D721Med (cell line): Measurements from ENCODE around the gene ATP8A2.
A peak's percentile ranks its signal among the peaks of the same experiment; 100 is the strongest.

Source experiments
- DNase-seq: peaks from one replicate; pipeline ENCODE4 v3.0.0; 2011; ENCODE audit warnings: low spot score; ENCODE audit not compliant: insufficient read length
- FAIRE-seq: peaks from 2 replicates; lab custom pipeline; 2011; peaks lifted over from hg19 to GRCh38; lab: Jason Lieb, UNC
- TF ChIP-seq, protein P1 (sequence below): IDR thresholded peaks from 2 replicates; pipeline ENCODE4 v1.5.1; 2012; ENCODE audit warnings: mild to moderate bottlenecking, control low read depth; ENCODE audit not compliant: insufficient read depth; ENCODE audit errors: missing control alignments

ATP8A2 gene

DNA sequence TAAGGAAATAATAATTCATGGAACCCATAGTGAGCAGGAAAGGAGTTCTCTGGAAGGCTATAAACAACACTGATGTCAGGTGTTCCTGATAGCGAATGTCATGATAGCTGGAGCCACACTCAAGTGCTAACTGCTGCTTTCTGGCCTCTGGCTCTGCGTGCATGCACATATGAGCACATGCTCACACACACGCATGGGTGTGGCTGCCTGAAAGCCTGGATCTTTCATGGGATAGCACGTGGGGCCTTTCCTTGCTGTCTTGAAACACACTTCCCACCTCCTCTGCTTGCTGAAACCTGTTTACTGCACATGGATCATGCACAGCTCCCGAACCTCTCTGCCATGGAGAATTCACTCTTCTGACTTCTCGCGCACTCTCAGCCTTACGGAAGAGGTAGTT, 207.4 kb downstream of the ATP8A2 start:
- FAIRE-seq = no peak
- DNase-seq = no peak
- TF ChIP-seq, protein P1, sequence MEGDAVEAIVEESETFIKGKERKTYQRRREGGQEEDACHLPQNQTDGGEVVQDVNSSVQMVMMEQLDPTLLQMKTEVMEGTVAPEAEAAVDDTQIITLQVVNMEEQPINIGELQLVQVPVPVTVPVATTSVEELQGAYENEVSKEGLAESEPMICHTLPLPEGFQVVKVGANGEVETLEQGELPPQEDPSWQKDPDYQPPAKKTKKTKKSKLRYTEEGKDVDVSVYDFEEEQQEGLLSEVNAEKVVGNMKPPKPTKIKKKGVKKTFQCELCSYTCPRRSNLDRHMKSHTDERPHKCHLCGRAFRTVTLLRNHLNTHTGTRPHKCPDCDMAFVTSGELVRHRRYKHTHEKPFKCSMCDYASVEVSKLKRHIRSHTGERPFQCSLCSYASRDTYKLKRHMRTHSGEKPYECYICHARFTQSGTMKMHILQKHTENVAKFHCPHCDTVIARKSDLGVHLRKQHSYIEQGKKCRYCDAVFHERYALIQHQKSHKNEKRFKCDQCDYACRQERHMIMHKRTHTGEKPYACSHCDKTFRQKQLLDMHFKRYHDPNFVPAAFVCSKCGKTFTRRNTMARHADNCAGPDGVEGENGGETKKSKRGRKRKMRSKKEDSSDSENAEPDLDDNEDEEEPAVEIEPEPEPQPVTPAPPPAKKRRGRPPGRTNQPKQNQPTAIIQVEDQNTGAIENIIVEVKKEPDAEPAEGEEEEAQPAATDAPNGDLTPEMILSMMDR = no peak

DNA sequence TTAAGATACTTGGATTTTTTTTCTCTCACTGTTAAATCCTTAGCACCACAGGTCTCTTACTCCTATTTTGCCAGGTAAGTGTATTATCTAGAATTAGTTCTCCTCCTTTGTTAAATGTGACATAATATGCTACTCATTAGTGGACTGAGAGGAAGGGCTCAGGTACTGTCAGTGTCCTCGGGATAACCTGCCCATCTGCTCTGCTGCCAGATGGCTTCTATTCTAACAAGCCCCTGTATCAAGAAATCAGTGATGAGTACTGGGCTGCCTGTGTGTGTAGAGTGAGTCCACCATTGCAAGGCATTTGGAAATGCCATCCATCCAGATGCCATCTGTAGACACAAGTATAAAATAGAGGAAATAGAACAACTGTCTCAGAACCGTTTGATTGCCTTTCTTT, 209.6 kb downstream of the ATP8A2 start:
- TF ChIP-seq, protein P1 = no peak
- FAIRE-seq = peak; percentile 44
- no peak for DNase-seq

DNA sequence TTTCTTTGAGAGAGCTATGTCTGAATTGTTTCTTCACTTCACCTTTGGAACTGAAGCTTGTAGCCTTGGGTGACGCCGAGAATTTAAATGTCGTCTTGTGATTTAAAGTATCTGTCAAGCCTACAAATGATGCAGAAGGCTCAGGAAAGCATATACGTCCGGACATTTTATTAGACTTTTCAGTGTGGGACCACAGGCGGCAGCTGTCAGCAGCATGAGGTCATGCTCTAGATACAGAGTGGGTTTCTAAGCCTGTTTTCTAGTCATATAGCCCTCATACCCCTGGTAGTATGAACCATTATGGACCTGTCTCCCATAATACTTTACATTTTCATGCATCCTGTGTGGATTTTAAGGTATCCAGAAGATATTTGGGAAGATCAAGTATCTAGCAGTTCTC, 212.3 kb downstream of the ATP8A2 start:
- DNase-seq = no peak
- TF ChIP-seq, protein P1 = no peak
- FAIRE-seq = no peak

DNA sequence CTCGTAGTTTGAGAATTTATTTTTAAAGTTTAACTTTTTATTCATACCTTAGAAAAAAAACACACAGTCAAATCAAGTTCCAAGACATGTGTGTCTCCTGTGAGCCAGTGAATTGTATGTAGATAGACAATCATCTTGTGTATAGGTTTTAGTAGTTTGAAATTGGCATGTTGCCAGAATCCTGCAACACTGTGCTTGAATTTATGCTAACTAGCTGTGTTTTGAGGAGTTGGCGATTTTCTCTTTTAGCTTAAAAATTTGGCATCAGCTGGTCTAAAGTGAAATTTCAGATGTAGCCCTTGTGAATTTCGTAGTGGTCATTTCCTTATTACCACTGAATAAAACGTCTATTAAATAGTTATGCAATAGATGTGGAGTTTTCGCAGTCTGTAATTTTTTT, 213.2 kb downstream of the ATP8A2 start:
- TF ChIP-seq, protein P1 = no peak
- FAIRE-seq (no peak), DNase-seq (no peak)

DNA sequence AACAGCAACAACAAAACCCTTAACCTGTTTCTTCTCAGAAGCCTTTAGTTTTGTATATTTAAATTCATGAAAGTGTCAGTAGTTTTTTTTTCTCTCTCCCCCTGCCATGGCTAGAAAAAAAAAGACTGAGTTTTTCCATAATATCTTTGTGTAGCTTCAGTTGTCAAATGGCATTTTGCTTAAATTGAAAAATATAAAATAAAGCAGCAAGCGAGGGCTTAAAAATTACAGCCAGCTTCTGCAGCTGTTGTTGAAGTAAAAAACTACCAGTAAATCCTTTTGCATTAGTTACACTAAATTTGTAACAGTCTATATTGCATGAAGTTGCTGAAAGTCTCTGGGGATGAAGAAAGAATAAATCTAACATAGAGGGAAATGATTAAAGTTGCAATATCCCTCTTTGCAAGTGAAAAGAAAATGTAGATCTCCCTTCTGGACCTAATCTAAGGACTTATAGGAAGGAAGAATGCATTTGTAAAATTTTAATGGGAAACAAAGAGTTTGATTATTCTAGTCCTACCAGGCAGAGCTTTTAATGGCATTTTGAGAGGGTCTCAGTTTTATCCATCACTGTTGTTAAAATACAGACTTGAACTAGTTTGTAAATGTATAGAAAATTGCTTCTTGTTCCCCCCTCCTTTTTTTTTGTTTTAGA, 215.7 kb downstream of the ATP8A2 start:
- DNase-seq (no peak), FAIRE-seq (no peak)
- TF ChIP-seq, protein P1 = no peak

DNA sequence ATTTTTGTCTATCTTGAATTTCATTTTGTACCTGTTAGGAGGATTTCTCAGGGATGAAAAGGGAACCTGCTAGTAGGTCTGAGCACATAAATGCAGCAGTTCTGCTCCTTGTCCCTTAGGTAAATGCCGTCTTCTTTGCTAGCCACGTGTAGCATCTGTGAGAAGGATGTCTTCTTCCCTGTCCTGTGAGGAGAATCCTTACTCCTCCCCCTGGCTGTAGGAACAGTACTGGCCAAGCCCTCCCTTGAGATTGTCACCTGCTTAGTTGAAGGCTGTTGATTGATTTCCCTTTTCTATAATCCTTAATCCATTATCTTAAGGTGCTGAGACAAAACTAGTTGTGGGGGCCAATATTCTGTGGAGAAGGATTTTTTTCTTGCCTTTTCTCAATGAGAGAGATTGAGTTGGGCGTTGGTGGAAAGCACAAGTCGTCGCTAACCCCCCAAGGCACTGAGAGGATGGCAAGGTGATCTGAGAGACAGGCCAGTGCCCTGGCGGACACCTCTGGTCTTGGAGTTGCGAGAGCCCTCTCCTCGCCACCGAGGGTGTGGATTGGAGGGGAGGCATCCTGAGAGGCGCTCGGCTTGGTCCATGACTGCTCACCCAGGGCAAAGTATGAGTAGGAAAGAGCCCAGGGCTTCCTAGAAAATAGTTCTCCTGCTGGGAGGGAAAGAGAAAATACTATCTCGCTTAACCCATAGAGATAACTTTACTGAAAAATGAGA, 216.7 kb downstream of the ATP8A2 start:
- no peak for FAIRE-seq
- no peak for DNase-seq
- TF ChIP-seq, protein P1 = no peak

DNA sequence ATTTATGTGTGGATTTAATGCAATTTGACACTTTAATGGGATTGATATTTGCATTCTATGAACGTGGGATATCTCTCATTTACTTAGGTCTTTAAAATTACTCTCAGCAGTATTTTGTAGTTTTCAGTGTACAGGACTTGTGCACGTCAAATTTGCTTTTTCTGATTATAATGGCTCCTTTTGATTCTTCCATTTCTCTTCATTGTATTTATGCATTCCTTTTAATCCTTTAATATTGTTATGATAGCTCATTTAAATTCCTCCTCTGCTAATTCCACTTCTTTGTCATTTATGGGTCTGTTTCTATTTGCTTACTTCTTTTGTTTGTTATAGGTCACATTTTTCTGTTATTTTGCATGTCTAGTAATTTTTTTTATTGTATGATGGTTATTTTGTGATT, 226.6 kb downstream of the ATP8A2 start:
- DNase-seq (no peak), FAIRE-seq (no peak)
- TF ChIP-seq, protein P1 = no peak
